ENCODE measurements around the gene FAM76A.

The FAM76A gene

GRCh38 chr1:27682351-27682944 is 43.3 kb upstream of the FAM76A start:
- Histone ChIP-seq H3K27me3 (ENCODE audit: insufficient read depth, low read length, poor library complexity) (no peaks in the 10 kb centered on the region), H3K9me3 (ENCODE audit: insufficient read depth, low read length, severe bottlenecking) (peaks cover 22% of the 10 kb centered on the region), H2AFZ (ENCODE audit: low read depth, low read length) (no peak overlapping the region), H4K20me1 (ENCODE audit: insufficient read depth, low read length) (no peaks in the 10 kb centered on the region), H3K9ac (ENCODE audit: low read depth, low read length) (no peak overlapping the region), H3K4me2 (ENCODE audit: insufficient read depth, low read length) (no peak overlapping the region), H3K27ac (ENCODE audit: low read length) (no peak overlapping the region), H3K36me3 (ENCODE audit: insufficient read depth, low read length) (no peaks in the 10 kb centered on the region), H3K4me3 (ENCODE audit: low read depth in 1 of 2, low read length in 2 of 2) (no peak overlapping the region), H3K4me1 (ENCODE audit: insufficient read depth, low read length) (no peaks in the 10 kb centered on the region), H3K79me2 (ENCODE audit: insufficient read depth, low read length) (no peaks in the 10 kb centered on the region)
- TF ChIP-seq CTCF (IDR thresholded peaks at IDR 0.05; ENCODE audit: borderline replicate concordance, extremely low read depth, low read length, poor library complexity, severe bottlenecking) (no peak), EZH2 (IDR thresholded peaks at IDR 0.05; ENCODE audit: borderline replicate concordance, low read depth, low read length, severe bottlenecking) (no peak)
- ATAC-seq (ENCODE audit: insufficient read depth, low read depth) (no peak), DNase-seq (no peak)

- no peak overlapping the region for H2AFZ ChIP-seq (ENCODE audit: low read depth, low read length)
- no peaks in the 10 kb centered on the region for H3K4me1 ChIP-seq (ENCODE audit: insufficient read depth, low read length)
- ATAC-seq (ENCODE audit: insufficient read depth, low read depth) (no peak), DNase-seq (no peak)
- H3K79me2 ChIP-seq (ENCODE audit: insufficient read depth, low read length), result no peaks in the 10 kb centered on the region
- H3K27me3 ChIP-seq (ENCODE audit: insufficient read depth, low read length, poor library complexity), result no peaks in the 10 kb centered on the region
- no peaks in the 10 kb centered on the region for H3K36me3 ChIP-seq (ENCODE audit: insufficient read depth, low read length)
- no peak overlapping the region for H3K9ac ChIP-seq (ENCODE audit: low read depth, low read length)
- H3K4me3 ChIP-seq (ENCODE audit: low read depth in 1 of 2, low read length in 2 of 2), result no peak overlapping the region
- H3K9me3 ChIP-seq (ENCODE audit: insufficient read depth, low read length, severe bottlenecking), result peaks cover 22% of the 10 kb centered on the region
- H4K20me1 ChIP-seq (ENCODE audit: insufficient read depth, low read length), result no peaks in the 10 kb centered on the region
- no peak overlapping the region for H3K4me2 ChIP-seq (ENCODE audit: insufficient read depth, low read length)
- H3K27ac ChIP-seq (ENCODE audit: low read length), result no peak overlapping the region
- TF ChIP-seq EZH2 (IDR thresholded peaks at IDR 0.05; ENCODE audit: borderline replicate concordance, low read depth, low read length, severe bottlenecking), result no peak
- no peak for TF ChIP-seq CTCF (IDR thresholded peaks at IDR 0.05; ENCODE audit: borderline replicate concordance, extremely low read depth, low read length, poor library complexity, severe bottlenecking)
Observed at GRCh38 chr1:27684176-27684575, 41.6 kb upstream of the FAM76A start.

- Histone ChIP-seq H3K4me3 (ENCODE audit: low read depth in 1 of 2, low read length in 2 of 2) (no peak overlapping the region), H3K4me1 (ENCODE audit: insufficient read depth, low read length) (no peaks in the 10 kb centered on the region), H3K36me3 (ENCODE audit: insufficient read depth, low read length) (no peaks in the 10 kb centered on the region), H2AFZ (ENCODE audit: low read depth, low read length) (no peak overlapping the region), H3K9me3 (ENCODE audit: insufficient read depth, low read length, severe bottlenecking) (peaks cover 10% of the 10 kb centered on the region), H4K20me1 (ENCODE audit: insufficient read depth, low read length) (no peaks in the 10 kb centered on the region), H3K9ac (ENCODE audit: low read depth, low read length) (no peak overlapping the region), H3K4me2 (ENCODE audit: insufficient read depth, low read length) (no peak overlapping the region), H3K27ac (ENCODE audit: low read length) (no peak overlapping the region), H3K79me2 (ENCODE audit: insufficient read depth, low read length) (no peaks in the 10 kb centered on the region), H3K27me3 (ENCODE audit: insufficient read depth, low read length, poor library complexity) (no peaks in the 10 kb centered on the region)
- ATAC-seq (ENCODE audit: insufficient read depth, low read depth), result no peak
- no peak for DNase-seq
- TF ChIP-seq CTCF (IDR thresholded peaks at IDR 0.05; ENCODE audit: borderline replicate concordance, extremely low read depth, low read length, poor library complexity, severe bottlenecking) (no peak), EZH2 (IDR thresholded peaks at IDR 0.05; ENCODE audit: borderline replicate concordance, low read depth, low read length, severe bottlenecking) (no peak)
Observed at GRCh38 chr1:27686223-27686990, 39.4 kb upstream of the FAM76A start.

Data from DND-41 (cell line).